HG02610 (cell line): ENCODE data around the gene DIP2B.

ENCODE experiments used
- ATAC-seq: cut with Tn5 transposase; IDR thresholded peaks from one replicate; pipeline ENCODE4 v1.9.1; 2021; ENCODE audit warnings: mild to moderate bottlenecking, moderate library complexity; ENCODE audit not compliant: unreplicated experiment

Gene DIP2B

DNA sequence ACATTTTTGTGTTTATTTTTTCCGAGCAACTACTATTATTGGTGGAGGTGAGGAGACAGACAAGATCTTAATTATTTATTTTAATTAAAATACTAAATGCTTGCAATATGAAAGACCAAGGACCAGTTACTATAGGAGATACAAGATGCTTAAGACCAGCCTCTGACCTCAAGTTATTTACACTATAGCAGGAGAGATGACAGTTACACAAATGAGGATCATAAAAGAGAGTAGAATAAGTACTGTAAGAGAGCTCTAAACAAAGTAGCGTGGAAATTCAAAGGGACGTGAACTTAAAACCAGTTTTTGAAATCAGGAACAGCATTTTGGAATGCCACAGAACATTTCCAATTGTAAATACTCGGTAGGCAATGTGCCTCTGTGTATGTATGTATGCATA lies 131.1 kb downstream of the DIP2B start:
- ATAC-seq, result no peak

GRCh38 chr12:50636505-50636904 lies 131.7 kb downstream of the DIP2B start:
- no peak for ATAC-seq

DNA sequence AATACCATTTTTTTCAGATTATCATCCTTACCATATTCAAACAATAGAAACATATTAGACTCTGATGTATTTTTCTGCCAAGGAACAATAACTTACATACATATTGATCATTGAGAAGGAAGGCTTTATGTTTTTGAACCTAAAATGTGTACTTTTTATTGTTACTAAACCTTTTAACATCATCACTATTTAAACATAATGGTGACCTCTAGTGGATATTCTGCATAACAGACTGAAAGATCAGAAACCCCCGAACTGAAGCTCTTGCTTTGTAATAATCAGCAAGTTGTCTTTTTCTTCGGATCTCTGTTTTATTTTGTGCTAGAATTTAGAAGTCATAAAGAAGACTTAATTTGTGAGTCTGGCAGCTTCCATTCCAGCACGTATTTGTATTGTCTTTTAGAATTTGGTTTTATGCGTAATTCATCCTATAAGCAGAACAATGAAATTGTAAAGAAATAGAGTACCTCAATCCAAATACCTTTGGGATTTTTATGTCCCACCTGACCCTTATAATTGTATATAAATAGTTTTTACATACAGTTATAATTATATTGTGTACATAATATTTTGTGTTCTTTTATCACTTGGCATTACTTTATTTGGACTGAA lies 133.2 kb downstream of the DIP2B start:
- no peak for ATAC-seq

DNA sequence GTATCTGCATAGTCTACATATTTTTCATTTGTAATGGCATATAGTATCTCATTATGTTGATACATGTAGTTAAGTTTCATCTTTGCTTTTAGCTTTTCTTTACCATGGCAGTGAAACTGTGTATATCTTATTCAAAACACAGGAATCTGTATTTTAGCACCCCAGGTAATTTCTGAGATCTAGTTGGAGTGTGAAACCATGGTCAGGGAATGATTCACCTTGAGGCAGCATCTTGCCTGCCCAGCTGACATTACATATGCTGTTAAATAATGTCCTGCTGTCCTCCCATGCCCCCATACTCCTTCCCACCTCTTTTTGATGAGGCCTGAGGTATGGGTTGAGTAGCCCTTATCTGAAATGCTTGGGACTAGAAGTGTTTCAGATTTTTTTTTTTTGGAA lies 133.7 kb downstream of the DIP2B start:
- ATAC-seq, result no peak

GRCh38 chr12:50639721-50640120 lies 134.9 kb downstream of the DIP2B start:
- ATAC-seq, result no peak

DNA sequence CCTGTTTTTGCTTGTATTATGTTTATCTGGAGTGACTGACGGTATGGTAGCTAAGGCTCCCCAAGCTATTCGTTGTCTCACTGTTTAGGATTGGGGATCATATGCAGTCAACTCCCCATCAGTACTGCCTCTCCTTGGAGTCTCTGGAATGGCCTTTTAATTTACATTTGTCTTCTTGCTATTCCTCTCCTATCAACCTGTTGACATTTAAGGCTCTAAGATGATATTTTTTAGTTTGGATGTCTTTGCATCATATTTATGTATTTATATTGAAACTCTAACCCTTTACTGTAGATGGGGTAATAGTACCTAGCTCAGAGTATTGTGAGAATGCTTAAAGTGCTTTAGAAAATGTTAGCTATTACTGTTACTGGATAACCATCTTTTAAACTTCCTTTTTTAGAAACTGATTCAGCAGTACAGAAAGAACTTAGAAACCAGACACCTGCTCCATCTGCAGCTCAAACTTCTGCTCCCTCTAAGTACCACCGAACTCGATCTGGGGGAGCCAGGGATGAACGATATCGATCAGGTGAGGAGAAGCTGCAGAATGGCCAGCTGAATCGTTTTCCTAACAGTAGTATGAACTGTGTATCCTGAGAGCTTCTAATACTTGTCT lies 135.6 kb downstream of the DIP2B start:
- no peak for ATAC-seq

- ATAC-seq, result no peak
Observed at GRCh38 chr12:50641566-50641965, 136.8 kb downstream of the DIP2B start.

DNA sequence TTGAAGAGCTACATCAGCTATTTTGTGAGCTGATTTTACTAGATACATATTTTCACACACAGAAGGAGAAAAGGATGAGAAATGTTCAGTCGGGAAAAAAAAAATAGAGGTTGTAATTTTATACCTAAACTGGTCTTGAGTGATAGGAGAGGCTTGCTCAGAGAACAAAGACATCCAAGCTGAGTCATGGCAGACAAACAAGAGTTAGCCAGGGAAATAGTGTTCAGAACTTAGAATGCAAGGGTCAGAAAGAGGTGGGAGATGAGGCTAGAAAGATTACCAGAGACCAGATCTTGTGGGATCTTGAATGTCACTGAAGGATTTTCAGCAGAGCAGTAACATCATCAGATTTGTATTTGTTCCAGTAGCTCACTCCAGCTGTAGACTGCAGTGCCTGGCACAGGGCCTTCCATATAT lies 137.3 kb downstream of the DIP2B start:
- ATAC-seq, result no peak

GRCh38 chr12:50642761-50643160 lies 138.0 kb downstream of the DIP2B start:
- ATAC-seq, result no peak

DNA sequence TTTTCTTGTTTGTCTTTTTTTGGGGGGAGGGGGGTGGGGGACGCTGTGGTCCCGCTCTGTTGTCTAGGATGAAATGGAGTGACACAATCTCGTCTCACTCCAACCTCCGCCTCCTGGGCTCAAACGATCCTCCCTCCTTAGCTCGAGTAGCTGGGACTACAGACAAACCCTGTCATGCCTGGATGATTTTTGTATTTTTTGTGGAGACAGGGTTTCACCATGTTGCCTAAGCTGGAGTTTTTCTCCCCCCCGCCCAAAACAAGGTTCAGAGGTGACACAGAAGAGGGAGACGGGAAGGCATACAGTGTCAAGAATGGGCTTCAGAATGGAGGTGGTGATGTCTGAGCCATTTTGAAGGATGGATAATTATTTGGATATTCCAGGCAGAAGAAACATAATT lies 142.2 kb downstream of the DIP2B start:
- ATAC-seq, result no peak

- no peak for ATAC-seq
Observed at GRCh38 chr12:50647479-50647878, 142.7 kb downstream of the DIP2B start.

- ATAC-seq, result no peak
Observed at GRCh38 chr12:50650285-50650684, 145.5 kb downstream of the DIP2B start.

DNA sequence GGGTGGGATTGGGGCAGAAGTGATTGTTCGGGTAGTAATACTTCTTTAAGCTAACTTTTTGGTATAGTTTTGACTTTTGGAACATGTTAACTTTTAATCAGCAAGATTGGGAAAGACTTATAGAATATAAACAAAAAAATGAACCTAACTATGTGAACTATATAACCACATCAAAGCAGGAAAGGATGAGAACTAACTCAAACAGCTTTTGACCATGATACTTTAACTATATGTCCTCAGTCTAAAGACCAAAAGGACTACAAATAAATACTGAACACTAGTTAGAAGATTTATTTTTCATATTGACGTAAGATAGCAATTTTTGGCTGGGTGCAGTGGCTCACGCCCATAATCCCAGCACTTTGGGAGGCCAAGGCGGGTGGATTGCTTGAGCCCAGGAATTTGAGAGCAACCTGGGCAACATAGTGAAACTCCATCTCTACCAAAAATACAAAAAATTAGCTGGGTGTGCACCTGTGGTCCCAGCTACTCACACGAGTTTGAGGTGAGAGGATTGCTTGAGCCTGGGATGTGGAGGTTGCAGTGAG lies 150.7 kb downstream of the DIP2B start:
- no peak for ATAC-seq

- ATAC-seq, result no peak
Observed at GRCh38 chr12:50659260-50659659, 154.5 kb downstream of the DIP2B start.

GRCh38 chr12:50659690-50660424 lies 155.1 kb downstream of the DIP2B start:
- no peak for ATAC-seq

- no peak for ATAC-seq
Observed at GRCh38 chr12:50660425-50660822, 155.6 kb downstream of the DIP2B start.

GRCh38 chr12:50661300-50662115 lies 156.7 kb downstream of the DIP2B start:
- ATAC-seq, result peak; percentile 53

GRCh38 chr12:50662116-50662510 lies 157.3 kb downstream of the DIP2B start:
- no peak for ATAC-seq

GRCh38 chr12:50665170-50665569 lies 160.4 kb downstream of the DIP2B start:
- ATAC-seq, result no peak

- ATAC-seq, result no peak
Observed at GRCh38 chr12:50665609-50666008, 160.8 kb downstream of the DIP2B start.

DNA sequence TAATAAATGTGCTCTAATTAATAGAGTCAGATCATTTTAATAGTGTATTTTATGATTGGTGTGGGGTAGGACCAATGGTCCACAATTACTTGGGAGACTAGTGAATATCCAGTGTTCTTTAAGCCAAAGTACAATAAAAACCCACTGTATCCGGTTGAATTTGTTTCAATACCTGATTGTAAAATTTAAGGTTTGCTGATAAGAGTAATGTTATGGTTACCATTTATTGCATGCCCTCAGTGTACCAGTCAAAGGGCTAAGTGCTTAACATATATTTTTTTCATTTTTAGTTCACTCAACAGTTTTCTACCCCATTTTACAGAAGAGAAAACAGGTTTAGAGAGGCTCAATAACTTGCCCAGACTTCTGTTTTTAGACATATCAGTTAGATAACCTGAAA lies 161.2 kb downstream of the DIP2B start:
- ATAC-seq, result no peak
